GM18502 (cell line): Measurements from ENCODE around the gene C1orf21.
A peak's percentile ranks its signal among the peaks of the same experiment; 100 is the strongest.

Experiments used
- ATAC-seq: cut with Tn5 transposase; IDR thresholded peaks from one replicate; pipeline ENCODE4 v1.9.1; 2021; ENCODE audit warnings: mild to moderate bottlenecking; ENCODE audit not compliant: unreplicated experiment, poor library complexity

The C1orf21 gene

DNA sequence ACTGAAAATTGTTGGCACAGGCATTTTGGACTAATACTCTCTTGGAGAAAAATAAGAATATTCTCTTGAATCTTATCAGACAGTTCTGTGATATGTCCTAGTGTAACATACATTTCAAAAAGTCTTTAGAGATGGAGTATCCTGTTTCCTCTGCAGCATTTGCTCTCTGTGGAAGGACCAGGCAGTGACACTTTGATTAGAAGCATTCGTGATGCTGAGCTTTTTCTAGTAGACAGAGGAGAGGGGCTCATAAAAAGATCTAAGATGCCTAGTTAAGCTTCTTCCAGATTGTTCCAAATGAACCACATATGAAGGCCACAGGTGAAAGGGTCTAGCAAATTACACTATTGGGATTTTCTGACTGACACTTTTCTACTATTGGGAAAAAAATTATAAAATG is 120.3 kb downstream of the C1orf21 start:
- no peak for ATAC-seq

DNA sequence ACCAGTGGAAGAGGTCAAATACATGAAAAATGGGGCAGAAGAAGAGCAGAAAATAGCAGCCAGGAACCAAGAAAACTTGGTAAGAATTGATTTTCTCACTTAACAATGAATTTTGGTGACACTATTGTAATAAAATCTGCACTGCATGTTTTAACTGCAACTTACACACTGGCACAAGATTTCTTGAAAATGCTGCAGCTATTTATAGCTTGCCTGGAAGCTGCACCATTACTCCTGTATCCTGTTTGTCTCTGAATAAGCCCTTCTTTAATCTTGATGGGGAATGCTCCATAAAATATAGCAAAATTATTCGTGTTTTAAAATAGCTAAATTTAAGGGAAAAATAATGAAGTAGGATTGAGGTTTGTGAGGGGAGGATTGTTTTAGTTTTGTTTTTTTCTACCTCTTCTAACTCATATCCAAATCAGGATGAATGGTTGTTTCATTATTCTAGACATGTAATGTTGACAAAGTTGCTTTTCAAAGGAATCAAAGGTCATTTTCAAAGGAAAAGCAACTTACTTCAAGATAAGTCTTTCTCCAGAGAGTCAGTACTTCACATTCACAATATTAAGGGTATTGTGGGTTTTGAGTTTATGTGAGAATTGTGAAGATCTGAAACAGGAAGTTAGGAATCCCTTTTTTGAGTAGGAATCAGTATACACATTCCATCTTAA is 120.9 kb downstream of the C1orf21 start:
- ATAC-seq: no peak

DNA sequence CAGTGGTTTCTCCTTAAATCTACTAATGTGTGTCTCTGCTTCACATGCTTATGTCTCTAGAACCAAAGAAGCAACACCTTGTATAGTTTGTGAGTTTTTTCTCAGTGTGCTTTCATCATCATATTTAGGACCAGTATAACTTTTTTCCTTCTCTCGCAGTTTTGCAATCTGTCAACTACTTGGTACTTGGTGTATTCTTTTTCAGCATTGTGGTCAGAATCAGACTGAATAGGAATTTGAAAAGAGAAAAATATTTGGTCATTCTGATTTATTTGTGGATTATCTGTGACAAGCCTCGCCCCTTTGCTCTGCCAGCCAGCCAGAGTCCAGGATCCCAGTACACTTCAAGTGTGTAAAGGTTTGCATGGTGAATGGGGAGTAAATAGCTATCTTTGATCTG is 122.3 kb downstream of the C1orf21 start:
- no peak for ATAC-seq

DNA sequence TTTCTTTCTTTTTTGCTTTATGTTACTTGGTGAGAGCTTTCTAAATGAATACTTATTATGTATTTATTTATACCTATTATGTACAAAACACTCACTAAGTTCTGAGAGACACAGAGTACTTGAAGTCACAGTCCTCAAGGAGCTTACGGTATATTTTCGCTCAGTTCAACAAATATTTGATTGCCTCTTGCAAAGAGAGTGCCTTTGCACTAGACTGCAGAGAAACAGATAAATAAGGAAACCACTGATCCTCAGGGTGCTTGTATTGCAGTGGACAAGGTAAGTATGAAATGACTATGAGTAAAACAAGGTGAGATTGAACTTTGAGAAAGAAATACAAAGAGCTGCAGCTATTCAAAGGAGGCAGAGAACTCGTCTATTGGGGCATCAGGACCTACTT is 123.3 kb downstream of the C1orf21 start:
- no peak for ATAC-seq

DNA sequence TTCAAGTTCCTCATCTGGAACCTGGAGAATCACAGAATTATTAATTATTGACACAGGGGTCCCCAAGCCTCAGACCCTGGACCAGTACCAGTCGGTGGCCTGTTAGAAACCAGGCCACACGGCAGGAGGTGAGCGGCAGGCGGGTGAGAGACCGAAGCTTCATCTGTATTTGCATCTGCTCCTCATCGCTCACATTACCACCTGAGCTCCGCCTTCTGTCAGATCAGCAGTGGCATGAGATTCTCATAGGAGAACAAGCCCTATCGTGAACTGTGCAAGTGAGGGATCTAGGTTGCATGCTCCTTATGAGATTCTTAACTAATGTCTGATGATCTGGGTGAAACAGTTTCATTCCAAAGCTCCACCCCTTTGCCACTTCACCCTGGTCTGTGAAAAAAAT is 125.9 kb downstream of the C1orf21 start:
- no peak for ATAC-seq

DNA sequence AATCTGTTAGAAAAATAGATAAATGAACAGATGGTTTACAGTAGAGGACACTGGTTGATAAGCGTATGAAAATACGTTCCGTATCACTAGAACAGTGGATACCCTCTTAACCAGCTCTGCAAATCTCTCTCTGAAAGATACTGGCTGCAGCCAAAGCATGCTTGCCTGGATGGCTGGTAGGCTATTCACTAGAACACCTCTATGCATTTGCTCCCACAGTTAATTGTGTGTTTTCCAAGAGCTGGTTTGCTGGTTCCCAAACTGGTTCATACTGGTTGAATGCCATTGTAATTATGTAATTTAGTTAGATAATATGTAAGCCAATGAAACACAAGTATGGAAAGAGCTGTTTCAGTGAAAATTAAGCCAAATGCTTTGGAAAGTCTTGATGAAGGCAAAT is 126.6 kb downstream of the C1orf21 start:
- no peak for ATAC-seq

DNA sequence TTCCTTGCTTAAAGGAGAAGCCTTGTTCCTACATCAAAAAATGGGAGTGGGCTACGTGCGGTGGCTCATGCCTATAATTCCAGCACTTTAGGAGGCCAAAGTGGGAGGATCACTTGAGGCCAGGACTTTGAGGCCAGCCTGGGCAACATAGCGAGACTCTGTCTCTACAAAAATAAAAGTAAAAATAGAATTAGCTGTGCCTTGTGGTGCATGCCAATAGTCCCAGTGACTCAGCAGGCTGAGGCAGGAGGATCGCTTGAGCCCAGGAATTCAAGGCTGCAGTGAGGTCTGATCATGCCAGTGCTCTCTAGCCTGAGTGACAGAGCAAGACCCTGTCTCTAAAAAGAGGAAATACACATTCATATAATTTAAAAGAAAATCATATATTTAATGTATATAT is 127.1 kb downstream of the C1orf21 start:
- ATAC-seq: no peak

DNA sequence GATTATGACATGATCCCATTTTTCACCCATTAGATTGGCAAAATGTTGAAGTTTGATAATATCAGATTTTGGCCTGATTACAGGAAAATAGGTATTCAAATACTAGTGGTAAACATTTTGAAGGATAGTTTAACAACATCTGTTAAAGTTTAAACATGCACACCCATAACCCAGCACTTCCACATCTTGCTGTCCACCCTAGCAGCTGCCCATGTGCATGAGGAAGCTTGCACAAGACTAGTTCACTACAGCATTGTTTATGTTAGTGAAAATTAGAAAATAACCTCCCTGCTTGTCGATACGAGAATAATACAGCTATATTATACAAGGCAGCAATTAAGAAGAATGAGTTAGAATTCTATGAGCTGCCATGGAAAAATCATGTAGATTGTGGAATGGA is 127.6 kb downstream of the C1orf21 start:
- no peak for ATAC-seq

DNA sequence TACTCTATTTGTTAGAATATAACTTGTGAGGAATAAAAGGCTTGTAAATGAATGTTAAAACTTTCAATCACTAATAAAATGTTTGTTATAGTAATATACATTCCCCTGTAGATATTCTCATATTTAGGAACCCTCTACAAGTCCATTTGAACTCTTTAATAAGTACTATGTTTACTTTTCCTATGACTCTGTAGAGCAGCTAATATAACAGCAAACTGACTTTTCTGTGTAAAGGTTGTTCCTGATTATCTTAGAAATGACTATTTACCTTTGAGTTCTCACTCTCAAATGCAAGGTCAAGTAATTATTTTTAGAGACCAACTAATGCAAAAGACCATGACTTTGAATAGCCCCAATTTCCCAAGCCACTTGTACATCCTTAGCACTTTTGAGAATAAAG is 130.3 kb downstream of the C1orf21 start:
- ATAC-seq: no peak

DNA sequence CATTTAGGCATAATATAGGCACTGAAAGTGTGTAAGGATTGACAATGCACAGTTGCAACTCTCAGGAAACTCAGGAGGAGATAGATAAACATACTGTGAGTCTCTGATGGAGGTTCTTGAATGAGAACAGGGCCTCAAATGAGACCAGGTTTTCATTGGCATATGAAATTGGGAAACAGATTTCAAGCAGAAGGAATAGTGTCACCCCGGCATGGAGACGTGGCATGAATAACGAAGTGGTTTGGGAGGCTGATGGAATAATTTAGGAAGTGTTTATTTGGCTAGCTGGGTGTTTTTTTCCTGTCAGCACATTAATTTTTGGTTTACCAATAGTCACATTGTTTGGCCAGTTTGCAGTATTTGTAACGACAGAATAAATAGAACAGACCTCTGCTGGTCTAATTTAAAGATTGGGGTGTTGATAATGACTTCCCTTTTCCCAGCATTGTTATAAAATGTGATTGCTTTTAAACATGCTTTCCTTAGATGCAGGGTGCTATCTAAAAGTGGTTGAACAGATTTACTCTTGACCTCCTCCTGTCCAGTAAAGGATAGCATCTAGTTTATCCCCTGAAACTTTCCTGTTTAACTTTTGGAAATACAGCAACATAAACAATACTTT is 132.0 kb downstream of the C1orf21 start:
- no peak for ATAC-seq

DNA sequence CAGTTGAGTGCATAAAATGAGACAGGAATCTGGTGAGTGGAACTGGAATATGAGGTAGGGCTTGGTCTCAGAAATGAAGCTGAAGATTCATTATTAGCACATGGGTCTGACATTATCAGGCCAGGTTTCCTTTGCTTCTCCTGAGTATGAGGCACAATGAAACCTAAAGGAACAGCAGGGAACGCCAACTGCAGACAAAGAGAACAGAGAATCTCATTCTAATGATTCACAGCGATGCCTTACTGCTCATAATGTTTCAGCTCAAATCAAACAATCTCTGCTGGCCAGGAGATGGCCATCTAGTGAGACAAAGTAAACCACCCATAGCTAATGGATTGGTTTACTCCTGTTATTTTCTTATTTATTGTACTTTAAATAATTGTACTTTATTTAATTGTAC is 133.5 kb downstream of the C1orf21 start:
- no peak for ATAC-seq

DNA sequence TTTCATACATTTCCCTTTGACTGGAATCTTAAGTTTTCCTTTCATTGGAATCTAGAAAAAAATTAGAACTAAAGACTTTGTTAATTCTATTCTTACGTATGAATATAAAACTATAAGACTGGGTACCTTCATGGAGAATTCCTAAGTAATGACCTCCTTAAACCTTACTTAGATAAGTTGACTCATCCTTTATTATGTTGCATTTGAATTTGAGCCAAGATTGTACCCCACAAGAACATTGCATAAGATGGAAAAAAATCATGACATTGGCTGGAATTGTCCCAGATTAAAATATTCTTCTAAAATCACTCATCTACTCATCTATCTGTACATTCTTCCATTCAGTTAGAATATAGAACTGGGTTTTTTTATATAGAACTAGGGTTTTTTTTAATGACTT is 137.4 kb downstream of the C1orf21 start:
- no peak for ATAC-seq

DNA sequence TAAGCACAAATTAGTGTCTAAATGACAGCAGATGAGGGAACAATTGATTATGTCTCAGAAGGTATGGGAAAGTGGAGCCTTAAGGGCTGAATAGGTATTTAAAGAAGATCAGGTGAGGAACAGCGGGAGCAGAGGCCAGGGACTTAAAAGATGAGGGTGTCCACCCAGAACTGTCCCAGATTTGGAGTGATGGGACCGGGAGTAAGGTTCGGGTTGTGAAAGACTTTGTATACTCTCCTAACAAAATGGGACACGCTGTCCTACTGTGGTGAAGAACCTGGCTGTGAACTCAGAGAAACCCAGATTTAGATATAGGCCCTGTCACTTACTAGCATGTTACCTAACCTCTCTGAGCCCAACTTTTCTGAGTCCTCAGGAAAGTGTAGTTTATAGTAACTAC is 140.6 kb downstream of the C1orf21 start:
- ATAC-seq: no peak

DNA sequence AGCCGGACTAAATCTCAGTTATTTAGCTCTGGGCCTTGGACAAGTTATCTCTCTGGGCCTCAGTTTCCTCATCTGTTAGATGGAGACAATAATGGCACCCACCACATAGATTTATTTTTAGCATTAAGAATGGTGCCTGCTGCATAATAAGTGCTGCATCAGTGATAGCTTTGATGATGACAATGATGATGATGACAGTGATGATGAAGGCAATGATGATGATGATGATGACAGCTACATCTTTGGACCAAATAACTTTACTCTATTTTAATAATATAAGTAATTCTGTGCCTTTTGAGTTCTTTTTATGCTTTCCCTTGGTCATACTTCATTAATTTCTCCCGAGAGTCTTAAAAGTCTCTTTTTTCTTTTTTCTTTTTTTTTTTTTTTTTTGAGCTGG is 143.4 kb downstream of the C1orf21 start:
- no peak for ATAC-seq

DNA sequence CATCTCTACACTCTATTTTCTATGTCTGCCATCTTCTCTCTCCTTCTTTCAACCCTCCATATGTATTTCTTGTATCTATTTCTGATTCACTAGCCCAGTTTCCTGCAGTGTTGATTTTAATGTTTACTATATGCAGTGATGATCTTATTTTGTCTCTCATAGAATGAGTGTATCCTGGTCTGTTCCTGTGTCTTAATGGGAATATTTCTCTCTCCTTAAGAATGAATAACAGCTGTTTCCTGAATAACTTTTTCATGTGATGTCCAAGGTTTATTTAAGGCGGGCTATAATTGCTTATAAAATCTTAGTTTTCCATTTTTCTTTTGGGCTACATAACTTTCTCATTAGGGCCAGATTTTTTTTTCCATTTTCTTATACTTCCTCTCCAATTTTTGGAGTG is 144.5 kb downstream of the C1orf21 start:
- ATAC-seq: no peak

DNA sequence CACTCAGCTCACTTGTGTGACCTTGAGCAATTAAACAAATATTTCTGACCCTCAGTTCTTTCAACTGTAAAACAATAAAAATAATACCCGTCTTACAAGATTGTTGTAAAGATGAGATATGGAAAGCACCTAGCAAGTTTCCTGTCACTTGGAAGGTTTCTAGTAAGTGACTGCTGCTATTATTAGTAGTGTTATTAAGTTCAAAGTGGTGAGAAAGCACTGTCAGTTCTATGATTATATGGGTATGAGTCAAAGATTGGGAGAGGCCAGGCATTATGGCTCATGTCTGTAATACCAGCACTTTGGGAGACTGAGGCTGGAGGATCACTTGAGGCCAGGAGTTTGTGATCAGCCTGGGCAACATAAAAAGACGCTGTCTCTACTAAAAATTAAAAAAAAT is 145.4 kb downstream of the C1orf21 start:
- no peak for ATAC-seq

DNA sequence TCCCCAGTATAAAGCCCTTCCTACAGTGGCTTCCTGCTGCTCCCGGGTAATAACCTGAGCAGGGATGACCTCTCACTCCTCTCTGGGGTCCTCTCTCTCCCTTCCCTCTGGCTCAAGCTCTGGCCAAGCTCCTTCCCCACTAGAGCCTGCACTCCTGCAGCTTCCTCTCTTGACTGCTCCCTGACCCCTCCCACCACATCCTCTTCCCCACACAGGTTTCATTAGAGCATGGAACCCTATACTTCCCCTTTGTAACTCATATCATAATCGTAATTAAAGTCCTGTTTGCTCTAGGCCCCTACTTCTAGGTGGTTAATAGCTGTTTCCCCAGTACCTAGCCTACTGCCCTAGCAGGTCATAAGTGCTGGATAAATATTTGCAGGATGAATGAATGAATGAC is 146.2 kb downstream of the C1orf21 start:
- ATAC-seq: peak; percentile 54

DNA sequence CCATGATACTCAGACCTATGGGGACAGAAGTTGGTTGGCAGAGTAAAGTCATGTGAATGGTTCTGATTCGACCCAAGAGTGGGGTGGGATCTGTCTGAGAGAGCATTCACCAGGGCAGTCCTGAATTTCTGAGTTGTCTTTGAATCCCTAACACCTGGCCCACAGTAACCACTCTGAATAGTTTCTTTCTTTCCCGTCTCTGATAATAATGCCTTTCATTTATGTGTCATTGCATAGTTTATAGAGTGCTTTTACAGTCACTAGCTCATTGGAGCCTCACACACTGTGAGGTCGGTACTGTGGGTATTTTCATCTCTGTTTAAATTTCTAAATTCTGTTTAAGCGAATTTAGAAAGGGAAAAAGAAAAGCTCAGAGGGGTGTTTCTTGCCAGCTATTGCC is 147.1 kb downstream of the C1orf21 start:
- ATAC-seq: no peak

DNA sequence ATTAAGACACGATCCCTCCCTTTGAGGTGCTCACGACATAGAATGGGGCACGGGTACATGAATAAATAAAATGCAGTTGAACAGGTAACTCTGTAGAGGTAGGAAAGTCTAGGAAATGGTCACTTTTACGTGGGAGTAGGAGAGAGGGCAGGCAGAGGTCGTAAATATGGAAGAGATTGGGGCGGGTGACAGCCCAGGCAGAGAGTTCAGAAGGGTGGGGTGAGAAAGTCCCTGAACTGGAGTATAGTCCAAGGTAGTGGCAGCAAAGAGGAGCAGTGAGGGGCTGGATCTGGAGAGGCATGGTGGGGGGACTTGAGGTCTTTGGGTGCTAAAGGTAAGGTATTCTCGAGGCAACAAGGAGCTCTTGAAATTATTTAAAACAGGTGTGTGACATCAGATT is 147.9 kb downstream of the C1orf21 start:
- no peak for ATAC-seq

DNA sequence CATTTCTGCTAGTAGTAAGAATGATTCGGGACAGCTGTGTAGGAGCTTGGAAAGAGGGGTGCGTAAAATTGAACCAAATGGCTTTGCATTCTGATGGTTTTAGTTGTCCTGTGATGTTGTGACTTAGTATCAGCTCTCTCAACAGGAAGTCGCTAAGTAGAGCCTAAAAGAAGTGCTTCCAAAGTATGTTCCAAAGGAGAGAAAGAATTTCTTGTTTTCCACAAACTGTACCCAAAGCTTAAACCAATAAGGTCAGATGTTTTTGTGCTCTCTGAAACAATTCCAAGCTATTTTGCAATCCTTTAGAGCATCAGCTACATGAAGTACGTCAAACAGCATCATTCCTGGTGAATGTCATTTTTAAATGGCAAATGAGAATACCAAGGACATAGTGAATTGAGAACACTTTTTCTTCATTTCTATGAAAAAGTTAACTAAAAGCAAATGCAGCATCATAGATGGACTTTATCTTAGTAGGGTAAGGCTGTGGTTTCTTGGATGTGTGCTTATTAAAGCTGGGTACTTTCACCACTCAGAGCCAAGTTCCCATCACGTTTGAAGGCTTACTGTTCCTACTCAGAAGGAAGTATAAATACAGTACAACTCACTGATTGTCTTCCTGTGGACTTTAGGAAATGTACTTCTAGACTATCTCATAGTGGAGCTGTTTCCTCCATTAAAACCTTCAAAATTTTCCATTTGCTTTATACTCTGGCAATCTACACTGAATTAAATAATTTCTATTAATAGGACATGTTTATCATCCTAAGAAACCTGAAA is 148.6 kb downstream of the C1orf21 start:
- ATAC-seq: no peak

DNA sequence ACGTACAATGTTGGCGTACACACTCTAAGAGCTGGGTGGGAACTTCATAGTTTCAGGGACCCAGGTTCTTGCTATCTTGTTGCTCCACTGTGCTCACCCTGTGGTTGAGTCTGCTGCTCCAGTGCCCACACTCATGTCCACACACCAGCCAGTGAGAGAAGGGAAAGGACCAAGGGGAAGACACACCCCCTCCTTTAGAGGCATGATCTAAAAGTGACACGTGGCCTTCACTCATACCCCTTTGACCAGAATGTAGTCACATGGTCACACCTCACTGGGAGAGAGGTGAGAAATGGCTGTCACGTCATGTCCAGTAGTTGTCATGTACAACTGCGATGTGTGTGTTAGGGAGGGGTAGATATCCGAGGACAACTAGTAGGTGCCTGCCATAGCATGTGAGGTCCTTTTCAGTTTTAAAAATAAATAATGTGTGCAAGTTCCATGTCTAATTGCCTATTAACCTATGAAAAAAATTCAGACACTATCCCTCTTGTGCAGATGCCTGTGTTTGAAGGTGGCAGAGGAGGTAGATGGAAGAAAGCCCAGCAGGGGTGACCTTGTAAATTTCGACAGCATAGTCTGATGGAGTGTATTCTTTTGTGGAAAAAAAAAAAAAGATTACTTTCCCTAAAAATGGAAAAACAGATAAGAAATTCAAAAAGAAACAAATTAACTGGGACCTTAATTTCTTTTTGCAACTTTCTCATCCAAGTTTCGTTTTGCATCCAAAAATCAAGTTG is 149.6 kb downstream of the C1orf21 start:
- ATAC-seq: no peak
